Measurements from ENCODE around the gene CFI.

The CFI gene

DNA sequence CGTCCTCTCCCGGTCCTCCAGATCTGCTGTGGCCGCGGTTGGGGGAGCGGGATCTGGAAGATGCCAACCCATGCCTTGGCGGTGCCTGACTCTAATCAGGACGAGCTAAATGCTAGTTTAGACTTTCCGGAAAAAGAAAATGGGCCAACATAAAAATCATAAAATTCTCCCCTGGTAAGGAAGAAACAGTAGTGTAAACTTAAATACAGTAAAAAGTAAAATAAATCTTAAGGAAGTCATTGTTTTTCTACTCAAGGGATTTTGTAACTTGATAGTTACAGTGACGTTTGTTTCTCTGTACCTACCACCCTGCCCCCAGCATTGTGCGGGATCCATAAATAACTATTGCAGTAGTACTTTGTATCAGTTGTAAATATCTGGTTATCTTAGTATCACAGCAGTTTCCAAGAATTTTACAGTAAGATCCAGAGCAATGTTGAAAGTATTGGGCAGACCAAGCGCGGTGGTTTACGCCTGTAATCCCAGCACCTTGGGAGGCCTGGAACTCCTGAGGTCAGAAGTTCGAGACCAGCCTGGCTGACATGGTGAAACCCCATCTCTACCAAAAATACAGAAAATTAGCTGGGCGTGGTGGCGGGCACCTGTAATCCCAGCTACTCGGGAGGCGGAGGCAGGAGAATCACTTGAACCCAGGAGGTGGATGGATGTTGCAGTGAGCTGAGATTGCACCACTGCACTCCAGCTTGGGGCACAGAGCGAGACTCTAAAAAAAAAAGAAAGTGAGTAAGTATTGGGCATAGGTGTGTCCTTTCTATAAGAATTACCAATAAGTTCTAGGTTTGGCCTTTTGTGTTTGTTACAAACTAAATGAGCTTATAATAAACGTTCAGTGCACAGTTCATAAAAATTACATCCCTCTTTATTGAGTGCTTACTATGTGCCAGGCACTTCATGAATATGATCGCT, 70.9 kb downstream of the CFI start:
- no peak for DNase-seq (ENCODE audit: low read depth in 2 of 2)

DNA sequence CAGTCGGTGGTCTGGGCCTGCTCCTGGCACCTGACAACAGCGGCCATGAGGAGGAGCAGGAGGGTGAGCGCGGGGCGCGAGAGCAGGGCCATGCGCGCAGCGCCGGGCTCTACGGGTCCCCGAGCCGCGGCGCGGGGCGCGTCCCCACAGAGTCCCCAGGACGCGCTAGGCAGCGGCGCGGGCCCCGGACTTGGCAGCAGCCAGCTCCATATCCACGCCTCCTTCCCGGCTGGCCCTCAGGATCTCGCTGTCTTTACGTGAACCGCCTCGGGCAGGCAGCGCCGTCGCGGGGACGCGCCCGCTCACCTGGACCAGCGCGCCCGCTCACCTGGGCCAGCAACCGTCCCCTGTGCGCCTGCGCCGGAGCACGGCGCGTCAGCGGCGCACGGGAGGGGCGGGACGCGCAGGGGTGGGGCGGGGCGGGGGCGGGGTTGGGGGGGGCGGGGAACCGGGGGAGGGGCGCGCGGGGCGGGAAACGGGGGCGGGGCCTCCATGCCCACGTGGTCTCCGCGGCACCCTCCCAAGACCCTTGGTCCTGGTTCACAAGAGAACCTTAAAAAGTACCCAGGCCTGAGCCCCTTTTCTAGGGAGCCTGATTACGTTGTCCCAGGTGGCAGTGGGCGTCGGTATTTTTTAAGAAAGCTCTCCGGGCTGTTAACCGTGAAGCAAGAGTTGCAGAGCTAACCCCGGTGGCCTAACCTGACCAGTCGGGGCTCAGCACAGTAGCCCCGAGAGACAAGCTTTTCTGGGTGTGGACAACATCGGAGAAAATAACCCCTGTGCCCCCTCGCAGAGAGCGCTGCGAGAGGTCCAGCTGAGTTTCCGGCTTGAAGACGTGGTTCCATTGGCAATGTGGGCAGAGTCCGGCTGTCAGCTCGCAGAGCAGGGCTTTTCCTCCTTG, 71.8 kb downstream of the CFI start, which contains the start of gene PLA2G12A:
PLA2G12A (minus strand) TSS at position 353 of the 901 bp plus-strand sequence; CDS start at position 92, 261 bp downstream.
- peak; percentile 48 to 63 for DNase-seq (ENCODE audit: low read depth in 2 of 2)

GRCh38 chr4:109729117-109729717, 72.6 kb downstream of the CFI start:
- DNase-seq (ENCODE audit: low read depth in 2 of 2): peak; percentile 21 to 23

- DNase-seq (ENCODE audit: low read depth in 2 of 2): no peak
Observed at GRCh38 chr4:109728385-109728784, 73.4 kb downstream of the CFI start.

DNA sequence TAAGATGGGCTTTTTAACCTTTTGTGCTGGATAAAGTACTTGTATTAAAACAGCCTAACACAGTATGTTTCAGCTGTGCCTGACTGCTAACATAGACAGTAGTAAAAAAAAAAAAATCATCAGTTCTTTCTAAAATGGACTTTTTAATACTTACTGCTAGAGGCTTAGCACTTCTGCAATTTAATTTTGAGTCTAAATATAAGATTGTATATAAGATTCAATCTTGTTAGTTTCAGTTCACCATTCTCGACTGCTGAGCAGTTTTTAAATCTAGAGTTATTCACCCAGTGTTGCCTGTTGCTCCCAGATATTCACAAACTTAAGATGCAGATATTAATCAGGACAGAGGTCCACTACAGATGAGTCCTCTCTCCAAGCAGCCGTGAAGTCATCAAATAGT, 78.7 kb downstream of the CFI start:
- DNase-seq (ENCODE audit: low read depth in 2 of 2): no peak

GRCh38 chr4:109722357-109722756, 79.4 kb downstream of the CFI start:
- DNase-seq (ENCODE audit: low read depth in 2 of 2): no peak

DNA sequence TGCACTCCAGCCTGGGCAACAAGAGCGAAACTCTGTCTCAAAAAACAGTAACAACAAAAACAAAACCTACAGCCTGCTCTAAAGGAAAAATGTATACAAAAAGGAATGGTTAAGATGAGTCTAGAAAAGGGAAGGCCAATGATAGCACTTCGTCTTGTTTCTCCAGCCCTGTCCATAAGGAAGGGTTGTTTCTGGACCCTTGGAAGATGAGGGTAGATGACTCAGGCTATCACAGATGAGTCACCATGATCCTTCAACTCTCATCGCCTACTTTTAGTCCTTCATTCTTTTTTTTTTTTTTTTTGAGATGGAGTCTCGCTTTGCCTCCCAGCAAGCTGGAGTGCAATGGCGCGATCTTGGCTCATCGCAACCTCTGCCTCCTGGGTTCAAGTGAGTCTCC, 80.8 kb downstream of the CFI start:
- no peak for DNase-seq (ENCODE audit: low read depth in 2 of 2)

GRCh38 chr4:109719604-109720003, 82.2 kb downstream of the CFI start:
- no peak for DNase-seq (ENCODE audit: low read depth in 2 of 2)

GRCh38 chr4:109718759-109719158, 83.0 kb downstream of the CFI start:
- no peak for DNase-seq (ENCODE audit: low read depth in 2 of 2)

GRCh38 chr4:109713500-109713899, 88.3 kb downstream of the CFI start:
- DNase-seq (ENCODE audit: low read depth in 2 of 2): no peak

- DNase-seq (ENCODE audit: low read depth in 2 of 2): no peak
Observed at GRCh38 chr4:109708990-109709389, 92.8 kb downstream of the CFI start.

DNA sequence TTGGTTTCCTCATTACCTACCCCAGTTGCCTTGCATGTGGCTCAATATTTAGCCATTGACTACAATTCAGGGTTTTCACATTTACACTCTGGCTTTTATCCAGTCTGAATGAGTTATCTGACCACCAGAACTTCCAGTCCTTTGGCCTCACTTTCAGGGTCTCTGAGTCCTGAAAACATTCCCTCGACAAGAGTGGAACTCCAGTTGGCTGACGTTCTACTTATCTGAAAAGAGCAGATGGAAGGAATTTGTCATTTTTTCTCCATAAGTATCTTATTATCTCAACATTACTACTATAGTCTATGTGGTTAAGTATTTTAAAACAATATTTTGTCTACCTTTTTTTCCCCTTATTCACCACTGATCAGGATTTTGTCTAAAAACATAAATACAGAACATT, 93.4 kb downstream of the CFI start:
- DNase-seq (ENCODE audit: low read depth in 2 of 2): no peak

GRCh38 chr4:109703664-109704361, 98.0 kb downstream of the CFI start:
- no peak for DNase-seq (ENCODE audit: low read depth in 2 of 2)

GRCh38 chr4:109702950-109703663, 98.7 kb downstream of the CFI start, which contains the start of gene CASP6:
Gene CASP6 (minus strand): TSS chr4:109703445. CDS start chr4:109703395, 50 bp downstream.
- peak; percentile 30 to 40 for DNase-seq (ENCODE audit: low read depth in 2 of 2)

GRCh38 chr4:109701566-109702410, 100.0 kb downstream of the CFI start:
- no peak for DNase-seq (ENCODE audit: low read depth in 2 of 2)

GRCh38 chr4:109699553-109700225, 102.1 kb downstream of the CFI start:
- DNase-seq (ENCODE audit: low read depth in 2 of 2): no peak

DNA sequence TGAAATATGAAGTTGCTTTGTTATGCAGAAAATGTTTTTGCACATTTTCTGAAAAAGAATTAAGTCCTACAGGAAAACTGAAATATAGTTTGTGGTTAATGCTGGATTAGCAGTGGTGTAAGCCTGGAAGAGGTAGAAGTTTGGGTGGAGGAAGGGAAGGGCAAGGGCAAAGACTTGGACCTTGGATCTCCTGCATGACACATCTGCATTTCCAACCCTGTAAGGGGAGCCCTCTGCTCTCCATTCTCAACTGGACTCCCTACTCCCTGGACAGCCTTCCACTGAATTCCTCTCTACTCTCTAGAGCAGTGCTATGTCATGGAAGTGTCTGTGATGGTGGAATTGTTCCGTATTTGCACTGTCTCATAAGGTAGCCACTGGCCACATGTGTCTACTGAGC, 103.1 kb downstream of the CFI start:
- DNase-seq (ENCODE audit: low read depth in 2 of 2): no peak

DNA sequence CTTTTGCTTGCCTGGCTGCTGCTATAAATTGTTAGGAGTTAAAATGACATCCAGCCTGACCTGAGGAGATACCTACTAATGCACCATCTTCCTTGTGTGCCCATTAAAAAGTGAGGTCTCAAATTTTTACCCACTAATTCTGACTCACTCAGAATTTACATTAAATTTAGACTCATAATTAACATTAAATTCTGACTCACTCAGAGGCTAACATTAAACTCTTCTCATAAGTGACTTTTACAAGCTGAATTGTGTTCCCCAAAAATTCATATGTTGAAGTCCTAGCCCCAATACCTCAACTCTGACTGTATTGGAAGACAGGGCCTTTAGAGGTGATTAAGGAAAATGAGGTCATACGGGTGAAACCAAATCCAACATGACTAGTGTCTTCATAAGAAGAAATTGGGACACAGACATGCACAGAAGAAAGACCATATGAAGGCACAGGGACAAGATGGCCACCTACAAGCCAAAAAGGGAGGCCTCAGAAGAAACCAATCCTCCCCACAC, 110.3 kb downstream of the CFI start:
- DNase-seq (ENCODE audit: low read depth in 2 of 2): no peak
